ENCODE results near the gene KIF26B.

- TF ChIP-seq CTCF (IDR thresholded peaks at IDR 0.05; ENCODE audit: low read length) (no peak), EZH2 (IDR thresholded peaks at IDR 0.05; ENCODE audit: borderline replicate concordance, low read length) (no peak)
Observed at GRCh38 chr1:245752561-245752960, 597.8 kb downstream of the KIF26B start.
